Stimulated activated CD8-positive, alpha-beta memory T cell treated with anti-CD3 and anti-CD28 coated beads, Interleukin-2, amount 100 ng/mL, for 48 hours (primary cell): ENCODE results near the gene GPR32.
"Not testable (repeated sequence)": the region's sequence is repeated elsewhere in the genome, so short reads cannot be mapped to it uniquely, and the experiment has no call there.

Experiments
- DNase-seq, 2 donors: peaks; one replicate each; pipeline ENCODE4 v3.0.0-alpha.2; 2020; ENCODE audit warnings: low read depth in 2 of 2

GPR32 gene

DNA sequence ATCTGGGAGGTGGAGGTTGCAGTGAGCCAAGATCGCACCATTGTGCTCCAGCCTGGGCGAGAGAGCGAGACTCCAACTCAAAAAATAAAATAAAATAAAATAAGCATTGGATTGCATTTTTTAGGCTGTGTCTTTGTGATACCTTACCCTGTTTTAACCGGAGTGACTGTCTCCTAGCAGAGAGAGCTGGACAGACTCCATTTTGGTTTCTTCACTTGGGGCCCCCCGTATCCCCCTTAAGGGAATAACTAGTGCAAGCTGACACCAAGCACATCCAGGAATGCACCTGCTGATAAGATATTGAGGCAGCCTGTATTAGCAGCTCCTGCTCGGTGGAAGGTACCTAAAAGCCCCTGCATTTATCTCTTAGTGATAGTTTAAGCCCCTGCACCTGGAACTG lies 20.8 kb upstream of the GPR32 start:
- no peak for DNase-seq

- no peak for DNase-seq
Measured at GRCh38 chr19:50750010-50750409, 20.3 kb upstream of the GPR32 start.

- no peak for DNase-seq
Measured at GRCh38 chr19:50753879-50754278, 16.4 kb upstream of the GPR32 start.

DNA sequence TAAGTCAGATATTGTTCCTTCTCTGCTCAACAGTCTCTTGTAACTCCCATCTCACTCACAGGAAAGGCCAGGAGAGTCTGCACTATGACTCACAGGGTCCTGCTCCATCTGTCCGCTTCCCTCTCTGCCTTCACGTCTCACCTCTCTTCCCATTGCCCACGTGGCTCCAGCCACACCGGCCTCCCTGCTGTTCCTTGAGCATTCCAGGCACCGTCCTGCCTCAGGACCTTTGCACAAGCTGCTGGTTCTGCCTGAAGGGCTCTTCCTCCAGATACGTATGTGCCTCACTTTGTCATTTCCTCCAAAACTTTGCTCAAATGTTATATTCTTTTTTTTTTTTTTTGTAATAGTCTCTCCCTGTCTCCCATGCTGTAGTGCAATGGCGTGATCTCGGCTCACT lies 14.0 kb upstream of the GPR32 start:
- not testable (repeated sequence) for DNase-seq

DNA sequence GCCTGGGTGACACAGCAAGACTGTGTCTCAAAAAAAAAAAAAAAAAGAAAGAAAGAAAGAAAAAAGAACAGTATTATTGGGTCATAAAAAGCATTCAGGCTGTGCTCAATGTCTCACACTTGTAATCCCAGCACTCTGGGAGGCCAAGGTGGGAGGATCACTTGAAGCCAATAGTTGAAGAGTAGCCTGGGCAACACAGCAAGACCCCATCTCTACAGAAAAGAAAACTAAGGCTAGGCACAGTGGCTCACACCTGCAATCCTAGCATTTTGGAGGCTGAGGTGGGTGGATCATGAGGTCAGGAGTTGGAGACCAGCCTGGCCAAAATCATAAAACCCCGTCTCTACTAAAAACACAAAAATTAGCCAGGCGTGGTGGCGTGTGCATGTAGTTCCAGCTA lies 12.6 kb upstream of the GPR32 start:
- DNase-seq, result not testable (repeated sequence)

DNA sequence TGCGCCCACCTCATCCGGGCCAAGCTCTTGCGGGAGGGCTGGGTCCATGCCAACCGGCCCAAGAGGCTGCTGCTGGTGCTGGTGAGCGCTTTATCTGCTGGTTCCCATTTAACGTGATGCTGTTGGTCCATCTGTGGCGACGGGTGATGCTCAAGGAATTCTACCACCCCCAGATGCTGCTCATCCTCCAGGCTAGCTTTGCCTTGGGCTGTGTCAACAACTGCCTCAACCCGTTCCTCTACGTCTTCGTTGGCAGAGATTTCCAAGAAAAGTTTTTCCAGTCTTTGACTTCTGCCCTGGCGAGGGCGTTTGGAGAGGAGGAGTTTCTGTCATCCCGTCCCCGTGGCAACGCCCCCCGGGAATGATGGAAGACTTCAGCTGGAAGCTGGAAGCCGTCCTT lies 11.2 kb upstream of the GPR32 start:
- not testable (repeated sequence) for DNase-seq

DNA sequence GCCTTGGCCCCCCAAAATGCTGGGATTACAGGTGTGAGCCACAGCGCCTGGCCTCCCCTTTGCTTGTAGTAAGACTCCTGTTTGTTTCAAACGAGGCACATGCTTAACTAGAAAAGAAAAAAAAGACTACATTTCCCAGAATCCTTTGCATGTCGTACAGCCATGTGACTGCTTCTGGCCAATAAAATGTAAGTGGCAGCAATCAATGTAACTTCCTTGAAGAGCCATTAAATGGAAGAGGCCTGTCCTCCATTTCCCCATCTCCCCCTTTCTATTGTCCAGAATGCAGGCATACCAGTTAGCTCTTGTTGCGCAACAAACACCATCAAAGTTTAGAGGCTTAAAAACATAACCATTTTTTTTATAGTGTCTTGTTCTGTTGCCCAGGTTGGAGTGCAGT lies 10.4 kb upstream of the GPR32 start:
- no peak for DNase-seq

DNA sequence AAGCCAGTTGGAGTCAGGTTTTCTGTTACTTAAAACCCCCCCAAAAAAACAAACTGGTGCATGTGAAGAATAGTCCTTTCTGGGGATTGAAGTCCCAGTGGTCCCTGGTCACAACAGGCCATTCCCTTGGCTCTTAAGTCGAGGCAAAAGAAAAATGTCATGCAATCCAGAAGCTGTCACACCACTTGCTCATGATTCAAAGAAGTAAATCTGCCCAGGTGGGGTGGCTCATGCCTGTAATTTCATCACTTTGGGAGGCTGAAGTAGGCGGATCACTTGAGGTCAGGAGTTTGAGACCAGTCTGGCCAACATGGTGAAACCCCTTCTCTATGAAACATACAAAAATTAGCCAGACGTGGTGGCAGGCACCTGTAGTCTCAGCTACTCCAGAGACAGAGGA lies 8.8 kb upstream of the GPR32 start:
- DNase-seq, result not testable (repeated sequence)

GRCh38 chr19:50763521-50763920 lies 6.7 kb upstream of the GPR32 start:
- not testable (repeated sequence) for DNase-seq

DNA sequence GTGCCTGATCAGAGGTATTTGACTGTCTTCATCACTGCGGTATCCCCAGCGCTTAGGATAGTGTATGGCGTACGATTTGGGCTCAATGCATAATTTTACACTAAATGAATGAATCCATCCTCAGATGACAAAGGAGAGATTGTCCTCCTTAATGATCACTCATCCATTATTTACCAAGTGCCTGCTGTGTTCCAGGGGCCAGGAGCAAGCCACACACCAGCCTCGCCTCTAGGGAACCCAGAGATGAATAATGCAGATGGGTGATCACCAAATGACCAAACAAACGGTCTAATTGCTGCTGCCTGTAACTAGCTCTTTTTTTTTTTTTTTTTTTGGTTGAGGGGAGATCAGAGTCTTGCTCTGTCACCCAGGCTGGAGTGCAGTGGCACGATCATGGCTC lies 5.9 kb upstream of the GPR32 start:
- no peak for DNase-seq

DNA sequence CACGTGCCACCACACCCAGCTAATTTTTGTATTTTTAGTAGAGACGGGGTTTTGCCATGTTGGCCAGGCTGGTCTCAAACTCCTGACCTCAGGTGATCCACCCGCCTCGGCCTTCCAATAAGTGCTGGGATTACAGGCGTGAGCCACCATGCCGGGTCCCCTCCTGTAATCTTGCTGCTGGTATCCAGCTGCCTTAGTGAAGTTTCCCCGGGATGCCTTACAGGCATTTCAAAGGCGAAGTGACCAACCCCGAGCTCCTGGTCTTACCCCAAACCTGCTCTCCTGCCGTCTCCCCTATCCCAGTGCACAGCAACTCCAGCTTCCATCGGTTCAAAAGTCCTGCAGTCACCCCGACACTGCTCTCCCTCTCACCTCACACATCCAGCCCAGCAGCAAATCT lies 3.5 kb upstream of the GPR32 start:
- DNase-seq, result not testable (repeated sequence)

GRCh38 chr19:50767263-50767662 lies 3.0 kb upstream of the GPR32 start:
- not testable (repeated sequence) for DNase-seq

DNA sequence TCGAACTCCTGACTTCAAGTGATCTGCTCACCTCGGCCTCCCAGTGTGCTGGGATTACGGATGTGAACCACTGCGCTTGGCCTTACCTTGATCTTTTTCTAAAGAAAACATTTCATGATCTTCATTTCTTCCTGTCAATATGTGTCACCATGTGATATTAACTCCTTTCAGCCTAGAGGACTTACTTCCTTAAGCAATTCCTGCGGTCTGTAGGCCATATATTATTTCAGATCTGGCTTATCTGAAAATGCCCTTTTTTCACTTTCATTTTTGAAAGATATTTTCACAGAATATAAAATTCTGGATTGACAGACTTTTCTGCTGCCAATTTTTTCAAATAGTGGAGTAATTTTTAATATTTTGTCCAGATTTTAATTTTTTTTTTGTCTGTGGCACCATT lies 2.0 kb upstream of the GPR32 start:
- no peak for DNase-seq

DNA sequence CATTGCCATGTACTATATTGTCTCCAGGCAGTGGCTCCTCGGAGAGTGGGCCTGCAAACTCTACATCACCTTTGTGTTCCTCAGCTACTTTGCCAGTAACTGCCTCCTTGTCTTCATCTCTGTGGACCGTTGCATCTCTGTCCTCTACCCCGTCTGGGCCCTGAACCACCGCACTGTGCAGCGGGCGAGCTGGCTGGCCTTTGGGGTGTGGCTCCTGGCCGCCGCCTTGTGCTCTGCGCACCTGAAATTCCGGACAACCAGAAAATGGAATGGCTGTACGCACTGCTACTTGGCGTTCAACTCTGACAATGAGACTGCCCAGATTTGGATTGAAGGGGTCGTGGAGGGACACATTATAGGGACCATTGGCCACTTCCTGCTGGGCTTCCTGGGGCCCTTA lies 624 bp downstream of the GPR32 start:
- no peak for DNase-seq

DNA sequence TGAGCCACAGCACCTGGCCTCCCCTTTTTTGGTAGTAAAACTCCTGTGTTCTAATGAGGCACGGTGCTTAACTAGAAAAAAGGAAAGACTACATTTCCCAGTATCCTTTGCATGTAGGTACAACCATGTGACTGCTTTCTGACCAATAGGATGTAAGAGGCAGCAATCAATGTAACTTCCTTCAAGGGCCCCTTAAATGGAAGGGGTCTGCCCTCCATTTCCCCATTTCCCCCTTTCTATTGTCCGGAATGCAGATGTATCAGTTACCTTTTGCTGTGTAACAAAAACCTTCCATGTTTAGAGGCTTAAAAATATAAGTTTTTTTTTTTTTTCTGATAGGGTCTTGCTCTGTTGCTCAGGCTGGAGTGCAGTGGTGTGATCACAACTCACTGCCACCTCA lies 2.2 kb downstream of the GPR32 start:
- DNase-seq, result no peak

DNA sequence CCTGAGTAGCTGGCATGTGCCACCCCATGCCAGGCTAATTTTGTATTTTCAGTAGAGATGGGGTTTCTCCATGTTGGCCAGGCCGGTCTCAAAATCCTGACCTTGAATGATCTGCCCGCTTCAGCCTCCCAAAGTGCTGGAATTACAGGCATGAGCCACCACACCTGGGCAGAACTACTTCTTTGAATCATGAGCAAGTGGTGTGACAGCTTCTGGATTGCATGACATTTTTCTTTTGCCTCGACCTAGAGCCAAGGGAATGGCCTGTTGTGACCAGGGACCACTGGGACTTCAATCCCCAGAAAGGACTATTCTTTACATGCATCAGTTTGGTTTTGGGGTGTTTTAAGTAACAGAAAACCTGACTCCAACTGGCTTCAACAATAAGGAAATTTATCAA lies 2.6 kb downstream of the GPR32 start:
- DNase-seq, result not testable (repeated sequence)

GRCh38 chr19:50773454-50773853 lies 3.2 kb downstream of the GPR32 start:
- not testable (repeated sequence) for DNase-seq

GRCh38 chr19:50776131-50776530 lies 5.9 kb downstream of the GPR32 start:
- no peak for DNase-seq

DNA sequence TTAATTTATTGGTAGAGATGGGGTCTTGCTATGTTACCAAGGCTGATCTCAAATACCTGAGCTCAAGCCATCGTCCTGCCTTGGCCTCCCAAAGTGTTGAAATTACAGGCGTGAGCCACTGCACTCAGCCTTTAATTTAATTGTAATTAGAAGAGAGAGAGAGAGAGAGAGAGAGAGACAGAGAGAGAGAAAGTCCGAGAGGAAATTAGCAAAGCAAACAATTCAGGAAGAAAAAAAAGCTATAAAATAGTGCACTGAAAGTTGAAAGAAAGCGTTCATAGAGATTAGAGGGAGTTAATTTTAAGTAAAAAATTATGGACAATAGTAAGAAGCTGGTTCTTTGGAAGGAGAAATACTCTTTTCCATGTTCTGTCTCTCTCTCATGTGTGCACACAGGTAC lies 7.0 kb downstream of the GPR32 start:
- no peak for DNase-seq

GRCh38 chr19:50777830-50778303 lies 7.6 kb downstream of the GPR32 start:
- DNase-seq, result no peak

GRCh38 chr19:50778906-50779430 lies 8.7 kb downstream of the GPR32 start:
- DNase-seq, result no peak

- DNase-seq, result no peak
Measured at GRCh38 chr19:50779504-50780457, 9.5 kb downstream of the GPR32 start.

DNA sequence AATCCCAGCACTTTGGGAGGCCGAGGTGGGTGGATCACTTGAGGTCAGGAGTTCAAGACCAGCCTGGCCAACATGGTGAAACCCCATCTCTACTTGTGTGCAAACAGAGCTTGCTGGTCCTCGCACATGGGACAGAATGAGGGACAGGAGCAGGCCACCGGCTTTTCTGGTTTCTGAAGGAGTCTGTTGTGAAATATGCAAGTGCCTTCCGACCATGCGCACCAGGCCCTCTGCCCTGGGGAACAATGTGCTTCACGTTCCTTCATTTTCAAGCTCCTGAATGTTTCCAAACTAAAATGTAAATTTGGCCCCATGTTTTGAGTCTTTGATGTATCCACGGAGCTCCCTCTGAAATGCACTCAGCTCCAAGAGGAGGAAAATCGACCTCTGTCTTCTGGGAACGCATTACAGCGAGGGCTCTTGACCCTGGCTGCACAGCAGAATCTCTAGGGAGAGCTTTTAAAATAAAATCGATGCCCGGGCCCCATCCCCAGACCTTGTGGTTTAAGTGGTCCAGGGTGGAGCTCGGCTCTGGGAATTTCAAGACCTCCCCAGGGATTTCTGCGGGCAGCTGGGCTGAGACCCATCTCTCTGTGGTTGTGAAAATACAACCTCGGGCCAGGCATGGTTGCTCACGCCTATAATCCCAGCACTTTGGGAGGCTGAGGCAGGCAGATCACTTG lies 10.6 kb downstream of the GPR32 start:
- no peak for DNase-seq
